Stimulated activated CD8-positive, alpha-beta memory T cell treated with anti-CD3 and anti-CD28 coated beads, Interleukin-4, amount 100 ng/mL, for 4 hours (primary cell): ENCODE measurements around the gene DNAH12.
"Not testable (repeated sequence)": the region's sequence is repeated elsewhere in the genome, so short reads cannot be mapped to it uniquely, and the experiment has no call there.

Source experiments
- DNase-seq, 2 donors: peaks; one replicate each; pipeline ENCODE4 v3.0.0-alpha.2; 2020; ENCODE audit warnings: low read depth in 2 of 2, low spot score in 1 of 2

The DNAH12 gene

GRCh38 chr3:57335283-57335938 is 208.7 kb downstream of the DNAH12 start:
- DNase-seq = no peak

GRCh38 chr3:57331078-57331610 is 213.0 kb downstream of the DNAH12 start:
- DNase-seq = no peak

- DNase-seq = not testable (repeated sequence)
Observed at GRCh38 chr3:57326498-57326897, 217.6 kb downstream of the DNAH12 start.

- DNase-seq = no peak
Observed at GRCh38 chr3:57314204-57314603, 229.9 kb downstream of the DNAH12 start.

- no peak for DNase-seq
Observed at GRCh38 chr3:57309769-57310360, 234.3 kb downstream of the DNAH12 start.

- not testable (repeated sequence) for DNase-seq
Observed at GRCh38 chr3:57303520-57303919, 240.6 kb downstream of the DNAH12 start.

GRCh38 chr3:57298041-57298440 is 246.1 kb downstream of the DNAH12 start:
- no peak for DNase-seq

- no peak for DNase-seq
Observed at GRCh38 chr3:57292897-57293526, 251.1 kb downstream of the DNAH12 start.

- DNase-seq = no peak
Observed at GRCh38 chr3:57292159-57292896, 251.8 kb downstream of the DNAH12 start, which contains the start of gene ASB14. Gene ASB14, minus strand, starts transcription at chr3:57292685. Its CDS starts 652 bp downstream, at chr3:57292033.

- no peak for DNase-seq
Observed at GRCh38 chr3:57288403-57288802, 255.7 kb downstream of the DNAH12 start.

GRCh38 chr3:57287205-57287604 is 256.9 kb downstream of the DNAH12 start:
- DNase-seq = no peak

GRCh38 chr3:57283334-57283733 is 260.8 kb downstream of the DNAH12 start:
- DNase-seq = no peak

- DNase-seq = no peak
Observed at GRCh38 chr3:57281715-57282114, 262.4 kb downstream of the DNAH12 start.

- DNase-seq = no peak
Observed at GRCh38 chr3:57279685-57280084, 264.5 kb downstream of the DNAH12 start.

- no peak for DNase-seq
Observed at GRCh38 chr3:57278237-57278636, 265.9 kb downstream of the DNAH12 start.

GRCh38 chr3:57275393-57275792 is 268.8 kb downstream of the DNAH12 start:
- DNase-seq = no peak

GRCh38 chr3:57274845-57275244 is 269.3 kb downstream of the DNAH12 start:
- DNase-seq = no peak

GRCh38 chr3:57268416-57268815 is 275.7 kb downstream of the DNAH12 start:
- no peak for DNase-seq

GRCh38 chr3:57261929-57262328 is 282.2 kb downstream of the DNAH12 start:
- no peak for DNase-seq

GRCh38 chr3:57261119-57261518 is 283.0 kb downstream of the DNAH12 start:
- DNase-seq = no peak

GRCh38 chr3:57257678-57258077 is 286.5 kb downstream of the DNAH12 start:
- no peak for DNase-seq
